ENCODE results near the gene TOP1.

GRCh38 chr20:41057999-41058673 is 29.5 kb downstream of the TOP1 start:
- TF ChIP-seq POLR2A (IDR thresholded peaks at IDR 0.05; ENCODE audit: low read length) (no peak), RCOR1 (IDR thresholded peaks at IDR 0.05; ENCODE audit: low read depth, low read length) (no peak), CTCF (IDR thresholded peaks at IDR 0.05) (no peak), BCL3 (IDR thresholded peaks at IDR 0.05) (no peak), JUN (IDR thresholded peaks at IDR 0.05) (no peak), EP300 (IDR thresholded peaks at IDR 0.05) (no peak), MAX (IDR thresholded peaks at IDR 0.05) (no peak)

Data from A549 (cell line).